OCI-LY7 (cell line): ENCODE results near the gene RBM17. TPM values are rescaled to one million over a fixed set of nuclear protein-coding genes. Genes with fewer than 3 reads are reported as not detected.

Experiments
- BruUV-seq: library from RNA; stranded (reverse); fragments of 400-500 nt; replicated peaks from 2 replicates; lab custom pipeline; 2021; lab: Mats Ljungman, UMichigan
- CTCF ChIA-PET: fragments of 300-600 bp; sonication (Branson Sonifier 250); formaldehyde crosslinking; loops from one replicate; lab custom pipeline; 2022; ENCODE audit warnings: antibody characterized with exemption; ENCODE audit not compliant: unreplicated experiment; lab: Charles Lee
- POLR2A ChIA-PET: fragments of 300-600 bp; sonication (Branson Sonifier 250); formaldehyde crosslinking; loops from one replicate; lab custom pipeline; 2022; ENCODE audit warnings: antibody characterized with exemption; lab: Charles Lee
- DNase-seq: peaks from one replicate; pipeline ENCODE4 v3.0.0-alpha.2; 2015; ENCODE audit warnings: low spot score
- H2AFZ ChIP-seq: fragments of 200-600 bp; sonication (generic), shearing (Covaris generic); 2 replicates; pipeline ENCODE4 v1.6.1; 2014; ENCODE audit warnings: mild to moderate bottlenecking, antibody characterized with exemption, low read length, moderate library complexity
- H3K27ac ChIP-seq: fragments of 200-600 bp; sonication (generic); 2 replicates; pipeline ENCODE4 v1.5.1; 2014; ENCODE audit warnings: mixed run types, low read depth, mild to moderate bottlenecking, moderate library complexity, low read length, inconsistent platforms; ENCODE audit not compliant: poor library complexity, severe bottlenecking
- H3K36me3 ChIP-seq: fragments of 200-600 bp; sonication (generic); 2 replicates; pipeline ENCODE4 v1.6.1; 2014; ENCODE audit warnings: mild to moderate bottlenecking, antibody characterized with exemption, low read length, moderate library complexity, mixed read lengths; ENCODE audit not compliant: insufficient read depth
- H3K4me1 ChIP-seq: fragments of 200-600 bp; sonication (generic); 2 replicates; pipeline ENCODE4 v1.5.1; 2014; ENCODE audit warnings: mild to moderate bottlenecking, low read length; ENCODE audit not compliant: insufficient read depth, poor library complexity, severe bottlenecking
- H3K4me2 ChIP-seq: fragments of 200-600 bp; sonication (generic); 2 replicates; pipeline ENCODE4 v1.6.1; 2014; ENCODE audit warnings: mild to moderate bottlenecking, low read length
- H3K4me3 ChIP-seq: fragments of 200-600 bp; sonication (generic); 2 replicates; pipeline ENCODE4 v1.5.1; 2014; ENCODE audit warnings: mild to moderate bottlenecking, low read depth, low read length; ENCODE audit not compliant: poor library complexity, severe bottlenecking
- H3K79me2 ChIP-seq: fragments of 200-600 bp; sonication (generic); 2 replicates; pipeline ENCODE4 v1.6.1; 2016; ENCODE audit warnings: low read depth, mild to moderate bottlenecking, low read length, moderate library complexity, mixed read lengths; ENCODE audit not compliant: insufficient read depth
- H3K9me2 ChIP-seq: fragments of 200-600 bp; sonication (generic); 2 replicates; pipeline ENCODE4 v1.6.1; 2016; ENCODE audit warnings: mild to moderate bottlenecking, low read length, mixed read lengths; ENCODE audit not compliant: insufficient read depth
- H3K9me3 ChIP-seq: fragments of 200-600 bp; sonication (generic); 2 replicates; pipeline ENCODE4 v1.6.1; 2014; ENCODE audit warnings: mild to moderate bottlenecking, mixed run types, low read length, mixed read lengths
- H4K20me1 ChIP-seq: fragments of 200-600 bp; sonication (generic); 2 replicates; pipeline ENCODE4 v1.6.1; 2014; ENCODE audit warnings: mild to moderate bottlenecking, antibody characterized with exemption, low read length, moderate library complexity, mixed read lengths; ENCODE audit not compliant: insufficient read depth
- CTCF ChIP-seq: fragments of 200-600 bp; sonication (generic); conservative IDR thresholded peaks from 2 replicates; pipeline ENCODE4 v1.5.1; 2014; ENCODE audit warnings: mild to moderate bottlenecking, antibody characterized with exemption, low read length, moderate library complexity, mixed read lengths
- EZH2phosphoT487 ChIP-seq: fragments of 200-600 bp; sonication (generic); IDR thresholded peaks from 2 replicates; pipeline ENCODE4 v1.6.1; 2018; ENCODE audit warnings: low read depth, borderline replicate concordance, mild to moderate bottlenecking, mixed run types, antibody characterized with exemption, low read length, moderate library complexity, mixed read lengths
- intact Hi-C: fragments of 100-400 bp; cut with micrococcal nuclease; formaldehyde crosslinking; loops from one replicate; pipeline ENCODE4 v1.10.0; 2022; ENCODE audit not compliant: unreplicated experiment
- total RNA-seq, 2 experiments: library from RNA; depleted of rRNA in 1 of 2; stranded (reverse); fragments of >200 nt in 1 of 2; shearing (Covaris generic) in 1 of 2; gene quantifications; 2 replicates each; pipeline ENCODE4 v1.2.3, GENCODE V29; 2014 to 2022

The RBM17 gene
- total RNA-seq, 2 experiments from 2014 or later = 103 to 248 TPM

DNA sequence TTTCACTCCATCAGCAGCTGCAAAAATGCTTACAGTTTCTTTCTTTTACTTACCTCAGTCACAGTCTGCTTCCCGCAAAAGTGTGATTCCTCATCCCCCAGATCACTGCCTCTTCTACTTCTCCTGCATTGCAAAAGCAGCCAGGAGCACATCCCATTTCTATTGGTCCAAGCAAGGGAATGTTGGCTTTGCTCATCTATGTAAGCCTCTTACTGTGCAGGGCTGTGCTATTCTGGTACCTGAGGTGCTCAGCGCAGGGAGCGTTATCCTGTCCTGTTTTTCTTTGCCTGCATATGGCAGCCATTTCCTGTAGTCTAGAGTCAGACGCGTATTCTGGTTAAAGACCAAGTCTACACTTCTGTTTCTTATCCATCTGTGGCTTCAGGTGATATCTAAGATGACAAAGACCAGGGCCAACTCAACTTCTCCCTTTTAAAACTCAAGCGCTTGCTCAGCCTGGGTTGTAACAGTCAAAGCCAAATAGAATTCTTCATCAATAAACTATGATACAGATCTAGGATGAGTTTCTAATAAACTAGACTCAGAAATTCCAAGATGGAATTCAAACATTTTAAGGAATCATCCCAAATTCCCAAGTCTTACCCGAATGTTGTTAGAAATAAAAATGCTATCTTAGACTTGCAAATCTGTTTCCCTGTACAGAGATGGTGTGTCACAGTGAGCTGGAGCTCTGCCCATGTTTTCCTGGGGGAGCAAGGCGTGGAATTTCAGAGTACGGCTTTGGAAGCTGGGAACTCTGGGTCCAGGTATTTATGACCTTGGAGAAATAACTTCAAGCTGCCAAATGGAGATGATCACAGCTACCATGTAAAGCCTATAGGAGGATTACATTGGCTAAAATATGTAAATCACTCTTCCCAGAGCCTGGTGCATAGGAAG, 6.1 kb upstream of the RBM17 start:
- Histone ChIP-seq H3K9me3 (no peaks in the 10 kb centered on the region), H3K9me2 (no peaks in the 10 kb centered on the region), H4K20me1 (no peaks in the 10 kb centered on the region), H3K4me1 (peaks cover 55% of the 10 kb centered on the region), H2AFZ (peak overlapping the region; percentile 47; the same call in 1 of the 2 replicates), H3K27ac (no peak overlapping the region), H3K79me2 (peaks cover 8% of the 10 kb centered on the region; the same call in 1 of the 2 replicates), H3K4me2 (no peak overlapping the region), H3K4me3 (no peak overlapping the region), H3K36me3 (no peaks in the 10 kb centered on the region)
- ChIA-PET POLR2A (interaction anchor here (0.7 to 2.1 kb wide), 5 partner anchors 10 to 33 kb away, joined by 3 to 16 read pairs (median 6); no protein-coding TSS in a partner anchor), CTCF (interaction anchor here (1.3 to 1.8 kb wide), 2 partner anchors 11 to 68 kb away, joined by 4 to 7 read pairs; no protein-coding TSS in a partner anchor)
- BruUV-seq = no TSS peak
- DNase-seq = no peak
- no peak for TF ChIP-seq EZH2phosphoT487
- no peak for TF ChIP-seq CTCF
- intact Hi-C loops = loop anchor here (10.0 kb wide), 1 partner anchor 268 kb away; the partner anchor contains the start of gene GDI2

DNA sequence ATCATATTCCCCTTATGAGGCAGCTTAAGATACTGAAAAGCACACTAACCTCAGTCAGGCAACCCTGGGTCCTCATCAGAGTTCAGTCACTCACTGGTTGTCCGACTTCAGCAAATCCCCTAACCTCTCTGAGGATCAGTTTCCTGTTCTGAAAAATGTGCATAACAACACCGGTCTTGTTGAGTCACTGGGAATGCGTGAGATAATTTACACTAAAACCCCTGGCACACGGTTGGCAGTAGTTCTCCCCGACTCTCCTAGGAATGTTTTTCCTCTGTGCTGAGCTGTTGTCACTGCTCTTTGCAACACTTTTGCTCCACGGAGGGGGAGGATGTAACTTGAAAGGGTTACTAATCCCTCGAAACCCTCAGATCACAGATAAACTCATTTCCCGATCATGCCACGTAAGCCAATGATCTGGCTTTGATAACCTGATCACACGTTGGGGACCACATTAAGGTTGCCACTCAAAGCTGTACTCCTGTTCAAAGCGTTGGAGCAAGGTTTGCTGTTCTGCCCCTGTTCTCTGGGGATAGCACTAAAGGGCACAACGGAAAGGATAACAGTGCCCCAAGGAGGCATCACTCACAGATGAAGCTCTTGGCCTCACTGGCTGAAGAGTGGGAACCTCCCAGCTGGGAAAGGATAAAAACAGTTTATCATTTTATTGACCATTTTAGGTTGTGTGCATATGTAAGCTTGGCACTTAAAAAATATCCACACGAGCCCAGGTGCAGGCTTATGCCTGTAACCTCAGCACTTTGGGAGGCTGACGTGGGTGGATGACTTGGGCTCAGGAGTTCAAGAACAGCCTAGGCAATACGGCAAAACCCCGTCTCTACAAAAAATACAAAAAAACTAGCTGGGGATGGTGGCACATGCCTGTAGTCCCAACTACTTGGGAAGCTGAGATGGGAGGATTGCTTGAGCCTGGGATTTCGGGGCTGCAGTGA, 5.0 kb upstream of the RBM17 start:
- ChIA-PET POLR2A (interaction anchor here (0.7 to 2.1 kb wide), 5 partner anchors 11 to 64 kb away, joined by 3 to 16 read pairs (median 6); no protein-coding TSS in a partner anchor), CTCF (interaction anchor here (0.5 to 1.3 kb wide), 5 partner anchors 11 to 77 kb away, joined by 3 to 4 read pairs (median 3); no protein-coding TSS in a partner anchor)
- Histone ChIP-seq H3K9me3 (no peaks in the 10 kb centered on the region), H3K4me3 (no peak overlapping the region), H3K79me2 (peaks cover 12% of the 10 kb centered on the region; the same call in 1 of the 2 replicates), H3K27ac (no peak overlapping the region), H3K4me1 (peaks cover 63% of the 10 kb centered on the region), H4K20me1 (no peaks in the 10 kb centered on the region), H3K9me2 (no peaks in the 10 kb centered on the region), H2AFZ (peak overlapping the region; percentile 47), H3K36me3 (no peaks in the 10 kb centered on the region), H3K4me2 (peak overlapping the region; percentile 31)
- BruUV-seq = no TSS peak
- intact Hi-C loops = loop anchor here (10.0 kb wide), 1 partner anchor 269 kb away; the partner anchor contains the start of gene GDI2
- no peak for DNase-seq
- TF ChIP-seq EZH2phosphoT487 (no peak), CTCF (no peak)
